ENCODE measurements around the gene SUPT3H. TPM values are rescaled to one million over a fixed set of nuclear protein-coding genes. Genes with fewer than 3 reads are reported as not detected.

Gene SUPT3H
- polyA plus RNA-seq, 1 donor (not counting 4 experiments of a cell fraction or from before 2014, with no cell fraction given), result 7.6 TPM

GRCh38 chr6:45327956-45328522 lies 49.7 kb downstream of the SUPT3H start, which contains the start of gene RUNX2:
Gene RUNX2 (plus strand): TSS chr6:45328330. CDS start chr6:45328727, 397 bp downstream.
- no peaks in the 10 kb centered on the region for H3K36me3 ChIP-seq (ENCODE audit: control insufficient read depth in 2 of 2, extremely low read depth in 1 of 2, insufficient read depth in 2 of 2, low read length in 2 of 2)
- dilution Hi-C loops (cut with MboI; ENCODE audit: extremely low pct_ligation_motif_present, low sequenced_read_pairs), result no loop called here
- FAIRE-seq (no peak), DNase-seq (ENCODE audit: low read depth, low spot score) (no peak)
- H2AFZ ChIP-seq (ENCODE audit: control insufficient read depth, low read length), result no peak within 1 kb of the TSS
- H3K4me1 ChIP-seq (ENCODE audit: control insufficient read depth, extremely low read depth, insufficient read depth, low read length), result no peaks in the 10 kb centered on the region
- H3K79me2 ChIP-seq (ENCODE audit: control insufficient read depth, insufficient read depth, low read length), result no peaks in the 10 kb centered on the region
- no peak within 1 kb of the TSS for H3K9ac ChIP-seq (ENCODE audit: control insufficient read depth, extremely low read depth, insufficient read depth, low read length)
- H3K9me3 ChIP-seq (ENCODE audit: control insufficient read depth, low read depth, low read length), result no peaks in the 10 kb centered on the region
- H3K4me2 ChIP-seq (ENCODE audit: control insufficient read depth, extremely low read depth, insufficient read depth, low read depth, low read length), result no peak within 1 kb of the TSS
- TF ChIP-seq EZH2 (IDR thresholded peaks at IDR 0.05; ENCODE audit: low read length) (no peak), CTCF (optimal IDR thresholded peaks at IDR 0.05 in 1 of 3, IDR thresholded peaks at IDR 0.05 in 1 of 3, conservative IDR thresholded peaks at IDR 0.05 in 1 of 3; ENCODE audit: extremely low read depth in 1 of 3, insufficient read depth in 2 of 3, low read length in 3 of 3) (no peak)
- H3K27me3 ChIP-seq (ENCODE audit: control insufficient read depth, extremely low read depth, insufficient read depth, low read length), result no peaks in the 10 kb centered on the region
- no peak within 1 kb of the TSS for H3K27ac ChIP-seq (ENCODE audit: control insufficient read depth, insufficient read depth, low read length)
- no peaks in the 10 kb centered on the region for H4K20me1 ChIP-seq (ENCODE audit: control insufficient read depth, extremely low read depth, insufficient read depth, low read length)
- no peak within 1 kb of the TSS for H3K4me3 ChIP-seq (ENCODE audit: control insufficient read depth in 2 of 3, extremely low read depth in 1 of 3, insufficient read depth in 2 of 3, low read depth in 1 of 3, low read length in 3 of 3)
- H3K9me1 ChIP-seq (ENCODE audit: control insufficient read depth, extremely low read depth, insufficient read depth, low read length), result no peaks in the 10 kb centered on the region

GRCh38 chr6:45326698-45327417 lies 50.9 kb downstream of the SUPT3H start:
- DNase-seq (ENCODE audit: low read depth, low spot score), result no peak

More at GRCh38 chr6:45326698-45327417, 50.9 kb downstream of the SUPT3H start:
- no peaks in the 10 kb centered on the region for H3K9me3 ChIP-seq (ENCODE audit: control insufficient read depth, low read depth, low read length)
- H3K36me3 ChIP-seq (ENCODE audit: control insufficient read depth in 2 of 2, extremely low read depth in 1 of 2, insufficient read depth in 2 of 2, low read length in 2 of 2), result no peaks in the 10 kb centered on the region
- TF ChIP-seq CTCF (optimal IDR thresholded peaks at IDR 0.05 in 1 of 3, IDR thresholded peaks at IDR 0.05 in 1 of 3, conservative IDR thresholded peaks at IDR 0.05 in 1 of 3; ENCODE audit: extremely low read depth in 1 of 3, insufficient read depth in 2 of 3, low read length in 3 of 3), result no peak
- TF ChIP-seq EZH2 (IDR thresholded peaks at IDR 0.05; ENCODE audit: low read length), result no peak
- no peaks in the 10 kb centered on the region for H3K9me1 ChIP-seq (ENCODE audit: control insufficient read depth, extremely low read depth, insufficient read depth, low read length)
- no peaks in the 10 kb centered on the region for H4K20me1 ChIP-seq (ENCODE audit: control insufficient read depth, extremely low read depth, insufficient read depth, low read length)
- no peaks in the 10 kb centered on the region for H3K27me3 ChIP-seq (ENCODE audit: control insufficient read depth, extremely low read depth, insufficient read depth, low read length)
- no peak overlapping the region for H3K4me2 ChIP-seq (ENCODE audit: control insufficient read depth, extremely low read depth, insufficient read depth, low read depth, low read length)
- no peak overlapping the region for H3K4me3 ChIP-seq (ENCODE audit: control insufficient read depth in 2 of 3, extremely low read depth in 1 of 3, insufficient read depth in 2 of 3, low read depth in 1 of 3, low read length in 3 of 3)
- peak; percentile 17 for FAIRE-seq
- no peak overlapping the region for H3K9ac ChIP-seq (ENCODE audit: control insufficient read depth, extremely low read depth, insufficient read depth, low read length)
- H3K4me1 ChIP-seq (ENCODE audit: control insufficient read depth, extremely low read depth, insufficient read depth, low read length), result no peaks in the 10 kb centered on the region
- H2AFZ ChIP-seq (ENCODE audit: control insufficient read depth, low read length), result no peak overlapping the region
- H3K27ac ChIP-seq (ENCODE audit: control insufficient read depth, insufficient read depth, low read length), result no peak overlapping the region
- no peaks in the 10 kb centered on the region for H3K79me2 ChIP-seq (ENCODE audit: control insufficient read depth, insufficient read depth, low read length)
- dilution Hi-C loops (cut with MboI; ENCODE audit: extremely low pct_ligation_motif_present, low sequenced_read_pairs), result no loop called here
